ENCODE measurements around the gene FCN1. TPM values are rescaled to one million over a fixed set of nuclear protein-coding genes. Genes with fewer than 3 reads are reported as not detected.

Gene FCN1
- total RNA-seq, 1 donor from 2014 or later: not detected

GRCh38 chr9:134933076-134933659, 15.5 kb upstream of the FCN1 start:
- no peak for TF ChIP-seq CTCF (IDR thresholded peaks at IDR 0.05; ENCODE audit: unreplicated experiment)
- no peak overlapping the region for H3K27ac Mint-ChIP-seq
- no peak for DNase-seq (ENCODE audit: low spot score in 2 of 2, unreplicated experiment in 2 of 2)
- H3K4me3 Mint-ChIP-seq: no peak overlapping the region
- H3K27me3 Mint-ChIP-seq (ENCODE audit: low read depth): peaks cover 18% of the 10 kb centered on the region
- H3K4me1 Mint-ChIP-seq: peaks cover 11% of the 10 kb centered on the region
- H3K36me3 Mint-ChIP-seq: no peaks in the 10 kb centered on the region
- no peaks in the 10 kb centered on the region for H3K9me3 Mint-ChIP-seq

- H3K9me3 Mint-ChIP-seq: no peaks in the 10 kb centered on the region
- peaks cover 18% of the 10 kb centered on the region for H3K27me3 Mint-ChIP-seq (ENCODE audit: low read depth)
- TF ChIP-seq CTCF (IDR thresholded peaks at IDR 0.05; ENCODE audit: unreplicated experiment): no peak
- H3K4me1 Mint-ChIP-seq: peaks cover 11% of the 10 kb centered on the region
- H3K4me3 Mint-ChIP-seq: no peak overlapping the region
- no peak overlapping the region for H3K27ac Mint-ChIP-seq
- no peaks in the 10 kb centered on the region for H3K36me3 Mint-ChIP-seq
- no peak for DNase-seq (ENCODE audit: low spot score in 2 of 2, unreplicated experiment in 2 of 2)
These were observed 14.9 kb upstream of the FCN1 start for GRCh38 chr9:134932606-134933005.

- Mint-ChIP-seq H3K9me3 (no peaks in the 10 kb centered on the region), H3K36me3 (no peaks in the 10 kb centered on the region), H3K27ac (no peak overlapping the region), H3K4me1 (peaks cover 11% of the 10 kb centered on the region), H3K27me3 (ENCODE audit: low read depth) (peaks cover 18% of the 10 kb centered on the region), H3K4me3 (no peak overlapping the region)
- DNase-seq (ENCODE audit: low spot score in 2 of 2, unreplicated experiment in 2 of 2): no peak
- TF ChIP-seq CTCF (IDR thresholded peaks at IDR 0.05; ENCODE audit: unreplicated experiment): no peak
These were observed 14.5 kb upstream of the FCN1 start for GRCh38 chr9:134932171-134932570.

- TF ChIP-seq CTCF (IDR thresholded peaks at IDR 0.05; ENCODE audit: unreplicated experiment): no peak
- H3K27ac Mint-ChIP-seq: no peak overlapping the region
- no peaks in the 10 kb centered on the region for H3K9me3 Mint-ChIP-seq
- H3K27me3 Mint-ChIP-seq (ENCODE audit: low read depth): peaks cover 20% of the 10 kb centered on the region
- H3K36me3 Mint-ChIP-seq: no peaks in the 10 kb centered on the region
- H3K4me1 Mint-ChIP-seq: peaks cover 7% of the 10 kb centered on the region
- no peak overlapping the region for H3K4me3 Mint-ChIP-seq
- DNase-seq (ENCODE audit: low spot score in 2 of 2, unreplicated experiment in 2 of 2): no peak
These were observed 12.7 kb upstream of the FCN1 start for GRCh38 chr9:134930398-134930797.

GRCh38 chr9:134929193-134930158, 11.8 kb upstream of the FCN1 start:
- H3K4me1 Mint-ChIP-seq: no peaks in the 10 kb centered on the region
- no peak for TF ChIP-seq CTCF (IDR thresholded peaks at IDR 0.05; ENCODE audit: unreplicated experiment)
- no peak for DNase-seq (ENCODE audit: low spot score in 2 of 2, unreplicated experiment in 2 of 2)
- no peak overlapping the region for H3K27ac Mint-ChIP-seq
- peaks cover 22% of the 10 kb centered on the region for H3K27me3 Mint-ChIP-seq (ENCODE audit: low read depth)
- no peak overlapping the region for H3K4me3 Mint-ChIP-seq
- no peaks in the 10 kb centered on the region for H3K36me3 Mint-ChIP-seq
- no peaks in the 10 kb centered on the region for H3K9me3 Mint-ChIP-seq
